Neural cell (in vitro differentiated cells): ENCODE results near the gene EEF1AKMT2. TPM values are rescaled to one million over a fixed set of nuclear protein-coding genes. Genes with fewer than 3 reads are reported as not detected.

ENCODE experiments used
- H2AFZ ChIP-seq: fragments of 200-600, 300-800 bp; sonication (generic), shearing (Covaris generic); 2 replicates; pipeline ENCODE4 v1.6.0; 2014; ENCODE audit warnings: low read depth, mild to moderate bottlenecking, antibody characterized with exemption, low read length, moderate library complexity
- H3F3A ChIP-seq: fragments of 200-600 bp; shearing (Covaris generic); 2 replicates; pipeline ENCODE4 v1.6.1; 2016; ENCODE audit warnings: mild to moderate bottlenecking, moderate library complexity, mixed read lengths, antibody characterized with exemption, low read length; ENCODE audit not compliant: insufficient read depth, poor library complexity, severe bottlenecking
- H3K27ac ChIP-seq: fragments of 200-600, 300-800 bp; sonication (generic), shearing (Covaris generic); 2 replicates; pipeline ENCODE4 v1.5.1; 2014; ENCODE audit warnings: mild to moderate bottlenecking, low read length, moderate library complexity
- H3K27me3 ChIP-seq: fragments of 300-800, 200-600 bp; sonication (generic), shearing (Covaris generic); 2 replicates; pipeline ENCODE4 v1.6.0; 2014; ENCODE audit warnings: mild to moderate bottlenecking, low read depth, low read length, moderate library complexity; ENCODE audit not compliant: insufficient read depth
- H3K36me3 ChIP-seq: fragments of 300-800, 200-600 bp; sonication (generic), shearing (Covaris generic); 2 replicates; pipeline ENCODE4 v1.5.1; 2014; ENCODE audit warnings: mild to moderate bottlenecking, antibody characterized with exemption, low read length, moderate library complexity; ENCODE audit not compliant: insufficient read depth
- H3K4me2 ChIP-seq: fragments of 300-800, 200-600 bp; sonication (generic), shearing (Covaris generic); 2 replicates; pipeline ENCODE4 v1.6.0; 2014; ENCODE audit warnings: mild to moderate bottlenecking, low read length
- H3K4me3 ChIP-seq: fragments of 300-800, 200-600 bp; sonication (generic), shearing (Covaris generic); 2 replicates; pipeline ENCODE4 v1.5.1; 2014; ENCODE audit warnings: mild to moderate bottlenecking, low read length, moderate library complexity
- H3K79me2 ChIP-seq: fragments of 200-600 bp; shearing (Covaris generic); replicated peaks from 2 replicates; pipeline ENCODE4 v1.6.0; 2014; ENCODE audit warnings: mild to moderate bottlenecking, low read length, moderate library complexity; ENCODE audit not compliant: insufficient read depth
- H3K9ac ChIP-seq: fragments of 300-800, 200-600 bp; sonication (generic), shearing (Covaris generic); 2 replicates; pipeline ENCODE4 v1.6.1; 2016; ENCODE audit warnings: mild to moderate bottlenecking, low read length, mixed read lengths
- H3K9me2 ChIP-seq: fragments of 200-600 bp; shearing (Covaris generic); 2 replicates; pipeline ENCODE4 v1.6.1; 2016; ENCODE audit warnings: mild to moderate bottlenecking, low read length, mixed read lengths; ENCODE audit not compliant: insufficient read depth
- H3K9me3 ChIP-seq: fragments of 200-600, 300-800 bp; sonication (generic), shearing (Covaris generic); 2 replicates; pipeline ENCODE4 v1.6.1; 2016; ENCODE audit warnings: mild to moderate bottlenecking, mixed run types, low read length, moderate library complexity, mixed read lengths
- H4K20me1 ChIP-seq: fragments of 200-600 bp; shearing (Covaris generic); 2 replicates; pipeline ENCODE4 v1.6.1; 2016; ENCODE audit warnings: mild to moderate bottlenecking, mixed run types; ENCODE audit not compliant: insufficient read depth
- CTCF ChIP-seq: fragments of 450-650 bp; IDR thresholded peaks from 2 replicates; pipeline ENCODE4 v1.5.1; 2014; ENCODE audit warnings: antibody characterized with exemption, mild to moderate bottlenecking, moderate library complexity; ENCODE audit not compliant: poor library complexity, severe bottlenecking
- EP300 ChIP-seq: fragments of 450-650 bp; conservative IDR thresholded peaks from 2 replicates; pipeline ENCODE4 v1.6.1; 2014; ENCODE audit warnings: antibody characterized with exemption, mild to moderate bottlenecking, moderate library complexity; ENCODE audit not compliant: poor library complexity, severe bottlenecking
- EZH2 ChIP-seq: fragments of 200-600, 300-800 bp; shearing (Covaris generic), sonication (generic); IDR thresholded peaks from 2 replicates; pipeline ENCODE4 v1.6.1; 2014; ENCODE audit warnings: antibody characterized with exemption, low read length, borderline replicate concordance, mild to moderate bottlenecking; ENCODE audit not compliant: insufficient read depth, poor library complexity, severe bottlenecking
- MXI1 ChIP-seq: fragments of 450-650 bp; conservative IDR thresholded peaks from 2 replicates; pipeline ENCODE4 v1.6.1; 2014; ENCODE audit warnings: antibody characterized with exemption, mild to moderate bottlenecking; ENCODE audit not compliant: poor library complexity, severe bottlenecking
- POLR2AphosphoS5 ChIP-seq: IDR thresholded peaks from 2 replicates; pipeline ENCODE4 v1.6.1; 2012
- RAD21 ChIP-seq: fragments of 450-650 bp; conservative IDR thresholded peaks from 2 replicates; pipeline ENCODE4 v1.6.1; 2014; ENCODE audit warnings: antibody characterized with exemption, mild to moderate bottlenecking, moderate library complexity
- REST ChIP-seq: IDR thresholded peaks from 2 replicates; pipeline ENCODE4 v1.6.1; 2012; ENCODE audit warnings: borderline replicate concordance
- SMC3 ChIP-seq: fragments of 450-650 bp; conservative IDR thresholded peaks from 2 replicates; pipeline ENCODE4 v1.6.1; 2014; ENCODE audit warnings: antibody characterized with exemption, mild to moderate bottlenecking, moderate library complexity; ENCODE audit not compliant: poor library complexity
- TAF1 ChIP-seq: IDR thresholded peaks from 2 replicates; pipeline ENCODE4 v1.6.1; 2012; ENCODE audit warnings: low read depth
- polyA plus RNA-seq: library from polyadenylated mRNA; depleted of rRNA; stranded (reverse); fragments of >200 nt; gene quantifications from 2 replicates; pipeline ENCODE4 v1.2.3, GENCODE V29; 2014
- small RNA-seq, 3 experiments: library from RNA; depleted of rRNA; stranded (forward); fragments of <200 nt; gene quantifications; one replicate each; pipeline ENCODE3, GENCODE V24; 2012

Gene EEF1AKMT2
- polyA plus RNA-seq, 1 donor from 2014 or later = 63.7 TPM

GRCh38 chr10:124708922-124709520 lies 82.7 kb downstream of the EEF1AKMT2 start:
- H3K79me2 ChIP-seq = peaks cover 20% of the 10 kb centered on the region
- H4K20me1 ChIP-seq = peaks cover 2% of the 10 kb centered on the region
- peaks cover 4% of the 10 kb centered on the region for H3K36me3 ChIP-seq
- H3K4me2 ChIP-seq = peak overlapping the region; percentile 55
- peak overlapping the region; percentile 44 for H3K27ac ChIP-seq
- H3F3A ChIP-seq = no peaks in the 10 kb centered on the region
- peak overlapping the region; percentile 32 for H3K9ac ChIP-seq
- TF ChIP-seq RAD21 (peak; percentile 10), CTCF (peak; percentile 14), EP300 (no peak), MXI1 (peak; percentile 35)
- no peak overlapping the region for H2AFZ ChIP-seq
- H3K9me3 ChIP-seq = no peaks in the 10 kb centered on the region
- no peaks in the 10 kb centered on the region for H3K27me3 ChIP-seq
- no peaks in the 10 kb centered on the region for H3K9me2 ChIP-seq
- peak overlapping the region; percentile 48 for H3K4me3 ChIP-seq

DNA sequence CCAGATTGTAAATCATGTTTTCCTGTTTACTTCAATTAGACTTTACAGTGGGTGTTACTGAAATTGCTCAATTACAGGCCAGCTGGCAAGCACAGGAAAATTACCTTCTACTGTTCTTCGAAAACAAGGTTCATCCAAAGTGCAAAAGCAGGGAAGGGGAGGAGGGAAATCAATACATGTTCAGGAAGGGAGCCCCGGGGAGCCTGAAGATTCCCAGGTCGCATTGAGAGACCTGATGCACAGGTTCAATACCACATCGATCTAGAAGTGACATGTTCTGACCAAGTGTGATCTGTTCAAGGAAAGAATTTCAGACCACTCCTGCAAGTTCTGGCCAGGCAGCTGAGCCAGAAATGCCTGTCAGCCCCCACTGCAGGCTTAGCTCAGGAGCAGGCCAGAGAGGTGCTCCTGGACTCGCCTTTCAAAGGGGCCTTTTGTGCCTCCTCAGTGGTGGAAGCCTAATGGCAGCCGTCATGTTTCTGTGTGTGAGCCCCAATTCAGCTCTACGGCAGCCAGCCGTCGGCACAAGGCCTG lies 83.4 kb downstream of the EEF1AKMT2 start:
- Histone ChIP-seq H3K4me2 (peak overlapping the region; percentile 28), H3K9me2 (no peaks in the 10 kb centered on the region), H3K27ac (peak overlapping the region; percentile 44), H3K27me3 (no peaks in the 10 kb centered on the region), H3K9ac (peak overlapping the region; percentile 3), H3F3A (no peaks in the 10 kb centered on the region), H3K79me2 (peaks cover 19% of the 10 kb centered on the region), H3K4me3 (peak overlapping the region; percentile 48), H2AFZ (no peak overlapping the region), H4K20me1 (peaks cover 2% of the 10 kb centered on the region), H3K9me3 (no peaks in the 10 kb centered on the region), H3K36me3 (peaks cover 4% of the 10 kb centered on the region)
- TF ChIP-seq CTCF (no peak), POLR2AphosphoS5 (no peak), EP300 (no peak), SMC3 (no peak), TAF1 (no peak), MXI1 (no peak), EZH2 (no peak), REST (no peak), RAD21 (no peak)

Small RNA genes within 50 kb of the gene (small RNA-seq; reads per million reads assigned to genes)
- 0 to 1.2 (median 0) reads per million in 3 experiments for gene RF00019

Other genes starting within 250 kb of the EEF1AKMT2 start
- 21.8 and 28.6 TPM in 2 replicates for gene FAM53B, start 47.5 kb downstream of the EEF1AKMT2 start, polyA plus RNA-seq
- gene ABRAXAS2, start 9.9 kb upstream of the EEF1AKMT2 start, polyA plus RNA-seq = 19.9 and 22.3 TPM in 2 replicates
- gene ZRANB1, start 150.2 kb upstream of the EEF1AKMT2 start, polyA plus RNA-seq = 47.7 and 49.4 TPM in 2 replicates